HG02852 (cell line): Measurements from ENCODE around the gene ISM1.

Source experiments
- ATAC-seq: cut with Tn5 transposase; IDR thresholded peaks from one replicate; pipeline ENCODE4 v1.9.1; 2021; ENCODE audit warnings: mild to moderate bottlenecking, moderate library complexity; ENCODE audit not compliant: unreplicated experiment

Gene ISM1

DNA sequence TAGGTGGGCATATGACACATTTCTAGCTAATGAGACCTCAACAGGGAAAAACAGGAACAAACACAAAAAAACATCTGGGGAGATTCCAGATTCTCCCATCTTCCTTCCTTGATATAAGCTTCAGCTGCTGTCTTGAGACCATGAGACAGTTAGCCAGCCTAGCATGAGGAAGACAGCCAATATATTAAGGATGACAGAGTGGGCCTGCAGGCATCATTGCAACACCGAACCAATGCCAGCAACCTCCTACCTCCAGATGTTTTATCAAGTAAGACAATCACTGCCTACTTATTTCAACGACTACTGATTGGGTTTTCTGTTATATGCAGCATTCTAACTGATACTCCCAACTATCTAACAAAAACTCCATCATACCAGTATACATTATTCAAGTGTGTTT is 119.0 kb downstream of the ISM1 start:
- ATAC-seq = no peak

DNA sequence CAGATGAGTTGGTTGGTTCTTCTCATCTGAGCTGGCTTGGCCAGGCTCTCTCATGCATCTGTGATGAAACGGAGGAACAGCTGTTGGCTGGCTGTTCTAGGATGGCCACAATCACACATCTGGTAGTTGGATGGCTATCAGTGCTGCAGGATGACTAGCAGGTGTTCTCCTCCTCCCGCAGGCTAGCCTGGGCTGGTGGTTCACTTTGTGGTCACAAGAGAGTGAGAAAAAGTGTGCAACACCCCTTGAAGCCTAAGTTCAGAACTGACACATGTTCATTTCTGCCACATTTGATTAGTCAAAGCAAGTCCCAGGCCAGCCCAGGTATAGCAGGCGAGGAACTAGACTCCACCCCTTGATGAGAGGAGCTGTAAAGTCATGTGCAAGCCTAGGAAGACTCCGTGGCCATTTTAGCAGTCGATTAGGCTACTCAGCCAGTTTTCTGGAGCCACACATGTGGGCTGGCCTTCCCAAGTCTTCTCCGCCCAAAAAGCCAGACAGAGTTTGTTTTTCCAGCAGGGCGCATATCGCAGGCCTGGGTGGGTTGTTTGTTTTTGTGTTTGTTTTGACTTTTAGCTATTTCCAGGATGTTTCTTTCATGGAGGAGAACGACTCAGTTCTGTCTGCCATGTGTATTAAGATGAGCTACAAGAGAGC is 120.8 kb downstream of the ISM1 start:
- ATAC-seq = peak; percentile 52

DNA sequence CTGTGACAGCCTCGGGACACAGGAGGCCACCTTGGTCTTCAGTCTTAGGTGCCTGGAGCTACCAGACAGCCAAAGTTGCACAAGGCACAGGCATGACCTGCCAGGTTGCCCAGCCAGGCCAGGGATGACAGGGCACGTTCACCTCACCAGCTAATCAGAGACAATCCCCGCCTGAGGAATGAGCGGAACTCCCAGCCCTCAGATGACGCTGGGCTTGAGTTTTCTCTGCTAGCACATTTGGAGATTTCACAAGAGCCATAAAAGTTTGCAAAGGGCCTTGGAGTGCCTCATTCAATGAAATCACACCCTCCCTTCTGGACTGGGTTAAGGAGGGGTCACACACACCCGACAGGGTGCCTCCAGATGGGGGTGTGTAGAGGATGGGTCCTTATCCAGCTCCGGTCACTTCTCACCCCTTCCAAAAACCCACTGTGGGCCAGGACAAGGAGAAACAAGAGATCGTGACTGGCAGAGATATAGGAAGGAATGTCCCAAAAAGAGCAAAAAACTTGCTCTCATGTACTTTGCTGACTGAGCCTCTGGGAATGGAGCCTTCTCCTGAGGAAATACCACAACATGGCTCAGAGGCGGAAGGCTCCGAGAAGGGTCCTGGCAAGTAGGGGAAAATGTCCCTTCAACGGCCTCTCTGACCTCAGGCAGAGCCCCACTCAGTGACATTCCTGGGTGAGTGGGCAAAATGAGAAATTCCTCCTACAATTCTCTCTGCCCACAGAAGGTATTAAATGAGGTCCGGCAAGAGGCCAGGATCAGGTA is 121.6 kb downstream of the ISM1 start:
- ATAC-seq = no peak

DNA sequence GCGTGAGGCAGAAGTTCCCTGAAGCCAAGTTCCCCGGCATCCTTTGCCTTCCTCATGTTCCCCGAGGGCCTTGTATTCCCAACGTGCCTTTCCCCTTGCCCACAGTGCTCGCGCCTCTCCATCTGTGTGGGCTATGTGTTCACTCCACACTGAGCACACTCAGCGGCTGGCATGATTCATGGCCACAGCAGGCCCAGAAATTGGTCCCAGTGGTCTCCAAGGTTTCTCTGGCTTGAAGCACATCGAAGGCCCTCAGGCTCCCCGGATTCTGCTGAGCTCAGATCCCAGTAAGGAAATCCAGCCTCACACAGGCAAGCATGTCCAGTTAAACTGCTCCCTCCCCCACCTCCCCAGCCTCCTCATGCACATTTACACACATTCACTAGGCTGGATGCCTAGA is 123.6 kb downstream of the ISM1 start:
- no peak for ATAC-seq

DNA sequence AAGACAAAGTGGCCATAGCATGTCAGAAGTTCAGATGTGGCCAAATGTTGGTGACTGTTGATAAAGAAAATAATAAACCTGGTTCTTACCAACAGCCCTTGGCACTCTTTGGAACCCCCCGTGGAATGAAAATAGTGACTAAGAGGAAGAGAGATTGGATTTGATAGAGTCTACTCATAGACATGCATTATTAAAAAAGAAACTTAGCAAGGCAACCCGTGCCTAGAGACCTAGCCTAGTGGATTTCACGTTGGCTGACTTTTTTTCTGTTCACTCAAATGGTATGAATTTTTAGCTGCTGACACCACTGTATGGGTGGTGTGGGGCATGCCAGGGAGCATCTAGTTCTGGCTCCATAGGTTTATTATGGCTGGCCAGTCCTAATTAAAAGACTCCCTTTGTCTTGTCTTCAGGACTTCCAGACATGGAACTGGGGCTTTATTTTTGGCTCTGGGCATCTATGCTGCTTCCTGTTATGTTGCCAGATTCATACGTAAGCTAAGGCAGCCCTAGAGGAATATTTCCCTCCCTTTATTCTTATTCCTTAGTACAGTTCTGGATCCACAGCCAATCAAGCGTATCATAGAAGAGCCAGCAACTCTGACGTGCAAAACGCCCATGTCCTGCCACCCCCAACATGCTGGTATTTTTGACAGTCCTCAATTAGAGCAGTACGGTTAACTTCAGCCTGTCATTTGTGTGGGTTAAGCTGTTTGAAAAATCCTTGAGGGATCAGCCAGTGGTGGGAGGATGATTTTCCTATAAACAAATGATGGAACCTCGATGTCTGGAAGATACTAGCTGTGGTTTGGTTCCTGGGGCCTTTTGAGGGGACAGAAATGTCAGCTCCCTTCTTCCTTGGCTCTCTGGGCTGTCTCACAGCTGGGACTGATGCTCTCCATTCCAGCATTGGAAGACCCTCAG is 127.5 kb downstream of the ISM1 start:
- no peak for ATAC-seq

DNA sequence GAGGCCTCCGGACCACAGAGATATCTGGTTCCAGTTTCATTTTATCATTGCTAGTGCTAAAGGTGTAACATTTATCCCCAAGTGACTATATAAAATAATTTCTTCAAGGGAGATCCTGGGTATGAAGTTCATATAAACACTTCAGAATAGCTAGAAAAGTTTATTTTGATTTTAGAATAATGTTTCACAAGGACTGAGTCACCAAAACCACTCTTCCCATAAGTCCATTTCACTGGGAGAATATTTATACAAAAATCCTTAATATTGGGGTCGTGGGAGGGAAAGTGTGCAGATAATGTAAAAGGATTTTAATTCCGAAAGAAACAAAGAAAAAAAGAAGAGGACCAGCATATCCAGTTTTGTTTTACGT is 128.1 kb downstream of the ISM1 start:
- no peak for ATAC-seq
